ENCODE data around the gene EVI5.

DNA sequence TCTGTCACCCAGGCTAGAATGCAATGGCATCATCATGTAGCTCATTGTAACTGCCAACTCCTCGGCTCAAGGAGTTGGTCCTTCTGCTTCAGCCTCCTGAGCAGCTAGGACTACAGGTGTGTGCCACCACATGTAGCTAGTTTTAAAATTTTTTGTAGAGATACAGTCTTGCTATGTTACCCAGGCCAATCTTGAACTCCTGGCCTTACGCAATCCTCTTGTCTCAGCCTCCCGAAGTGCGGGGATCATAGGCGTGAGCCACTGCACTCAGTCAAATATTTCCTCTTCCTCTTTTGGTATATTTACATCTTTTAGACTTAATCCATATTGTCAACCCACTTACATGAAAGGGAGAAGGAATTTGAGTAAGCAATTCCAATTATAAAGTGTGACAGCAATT is 121.1 kb downstream of the EVI5 start:
- no peak for TF ChIP-seq POLR2A (IDR thresholded peaks at IDR 0.05)
- TF ChIP-seq, protein P1, sequence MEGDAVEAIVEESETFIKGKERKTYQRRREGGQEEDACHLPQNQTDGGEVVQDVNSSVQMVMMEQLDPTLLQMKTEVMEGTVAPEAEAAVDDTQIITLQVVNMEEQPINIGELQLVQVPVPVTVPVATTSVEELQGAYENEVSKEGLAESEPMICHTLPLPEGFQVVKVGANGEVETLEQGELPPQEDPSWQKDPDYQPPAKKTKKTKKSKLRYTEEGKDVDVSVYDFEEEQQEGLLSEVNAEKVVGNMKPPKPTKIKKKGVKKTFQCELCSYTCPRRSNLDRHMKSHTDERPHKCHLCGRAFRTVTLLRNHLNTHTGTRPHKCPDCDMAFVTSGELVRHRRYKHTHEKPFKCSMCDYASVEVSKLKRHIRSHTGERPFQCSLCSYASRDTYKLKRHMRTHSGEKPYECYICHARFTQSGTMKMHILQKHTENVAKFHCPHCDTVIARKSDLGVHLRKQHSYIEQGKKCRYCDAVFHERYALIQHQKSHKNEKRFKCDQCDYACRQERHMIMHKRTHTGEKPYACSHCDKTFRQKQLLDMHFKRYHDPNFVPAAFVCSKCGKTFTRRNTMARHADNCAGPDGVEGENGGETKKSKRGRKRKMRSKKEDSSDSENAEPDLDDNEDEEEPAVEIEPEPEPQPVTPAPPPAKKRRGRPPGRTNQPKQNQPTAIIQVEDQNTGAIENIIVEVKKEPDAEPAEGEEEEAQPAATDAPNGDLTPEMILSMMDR (IDR thresholded peaks at IDR 0.05), result no peak
